Stimulated activated CD8-positive, alpha-beta memory T cell treated with anti-CD3 and anti-CD28 coated beads, Interleukin-15, amount 100 ng/mL, for 48 hours (primary cell): ENCODE measurements around the gene MAGI2.

Source experiments
- DNase-seq, 2 donors: peaks; one replicate each; pipeline ENCODE4 v3.0.0-alpha.2; 2020; ENCODE audit warnings: low read depth in 2 of 2

Gene MAGI2

DNA sequence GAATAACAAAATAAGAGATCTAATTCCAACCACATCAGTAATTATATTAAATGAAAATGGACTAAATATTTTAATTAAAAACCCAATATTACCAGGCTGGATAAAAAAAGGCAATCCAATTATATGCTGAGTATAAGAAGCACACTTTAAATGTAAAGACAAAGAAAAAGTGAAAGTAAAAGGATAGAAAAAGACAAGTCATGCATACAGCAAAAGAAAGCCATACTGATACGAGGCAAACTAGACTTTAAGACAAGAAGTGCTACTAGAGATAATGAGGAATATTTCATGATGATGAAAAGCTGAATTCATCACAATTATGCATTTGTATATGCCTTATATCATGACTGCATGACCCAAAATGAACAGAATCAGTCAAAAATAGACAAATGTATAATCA is 1026.3 kb downstream of the MAGI2 start:
- DNase-seq = no peak

DNA sequence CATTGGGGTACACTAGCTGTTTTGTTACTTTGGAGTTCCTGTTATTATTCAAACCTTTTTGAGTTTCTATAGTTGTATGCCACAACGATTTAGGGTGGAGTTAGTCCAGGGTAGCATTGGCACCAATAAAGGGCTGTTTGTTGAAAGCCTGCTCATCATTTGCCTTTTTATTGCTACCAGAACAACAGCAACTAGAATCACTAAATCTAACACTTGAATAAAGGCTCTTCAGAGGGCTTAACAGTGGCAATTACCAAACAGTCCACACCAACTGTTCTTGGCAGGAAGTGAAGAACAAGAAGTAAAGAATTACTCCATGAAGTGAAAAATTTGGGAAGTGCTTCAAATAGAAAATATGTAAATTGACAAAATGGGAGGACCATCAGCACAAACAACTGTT is 1033.5 kb downstream of the MAGI2 start:
- DNase-seq = no peak

DNA sequence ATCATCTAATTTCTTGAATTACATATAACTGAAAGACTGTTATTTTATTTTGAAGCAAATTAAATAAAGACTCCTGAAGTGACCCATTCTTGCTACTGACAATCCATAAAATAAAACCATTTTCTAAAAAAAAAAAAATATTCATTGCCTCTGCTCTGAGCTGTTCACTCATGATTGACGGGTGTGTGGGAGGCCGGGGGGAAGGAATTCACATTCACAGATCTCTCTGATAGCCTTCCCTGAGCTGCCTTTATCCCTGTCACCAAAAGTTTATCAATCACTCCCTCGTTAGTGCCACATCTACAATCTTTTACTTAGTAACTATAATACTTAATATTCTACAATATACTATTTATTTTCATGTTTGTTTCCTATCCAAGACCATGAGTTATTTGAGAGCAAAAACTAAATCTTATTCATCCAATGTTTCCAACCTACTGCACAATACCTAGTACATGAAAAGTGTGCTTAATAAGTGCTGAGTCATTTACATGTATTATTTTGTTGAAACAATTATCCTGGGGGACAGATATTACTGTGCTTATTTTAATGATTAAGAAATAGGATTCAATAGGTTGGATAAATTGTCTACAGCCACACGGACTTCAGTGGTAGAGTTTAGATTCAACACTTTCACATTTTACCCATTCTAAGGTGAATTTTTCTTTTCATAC is 1036.2 kb downstream of the MAGI2 start:
- DNase-seq = no peak

DNA sequence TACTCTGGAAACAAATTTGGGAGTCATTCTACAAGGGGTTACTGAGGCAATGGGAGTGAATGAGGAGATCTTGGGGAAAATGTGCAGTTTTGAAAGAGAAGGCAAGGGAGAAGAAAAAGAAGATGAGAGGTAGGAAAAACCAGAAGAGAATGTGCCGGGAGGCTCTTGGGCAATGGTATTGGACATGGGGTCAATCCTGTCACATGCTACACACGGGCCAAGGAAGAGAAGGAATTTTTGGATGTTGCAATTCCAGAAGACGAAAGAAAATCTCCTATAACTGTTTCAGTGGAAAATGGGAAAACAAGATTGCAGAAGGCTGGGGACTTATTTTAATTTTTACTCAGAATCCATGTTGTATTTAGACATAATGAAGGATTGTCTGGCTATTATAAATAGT is 1039.9 kb downstream of the MAGI2 start:
- no peak for DNase-seq

DNA sequence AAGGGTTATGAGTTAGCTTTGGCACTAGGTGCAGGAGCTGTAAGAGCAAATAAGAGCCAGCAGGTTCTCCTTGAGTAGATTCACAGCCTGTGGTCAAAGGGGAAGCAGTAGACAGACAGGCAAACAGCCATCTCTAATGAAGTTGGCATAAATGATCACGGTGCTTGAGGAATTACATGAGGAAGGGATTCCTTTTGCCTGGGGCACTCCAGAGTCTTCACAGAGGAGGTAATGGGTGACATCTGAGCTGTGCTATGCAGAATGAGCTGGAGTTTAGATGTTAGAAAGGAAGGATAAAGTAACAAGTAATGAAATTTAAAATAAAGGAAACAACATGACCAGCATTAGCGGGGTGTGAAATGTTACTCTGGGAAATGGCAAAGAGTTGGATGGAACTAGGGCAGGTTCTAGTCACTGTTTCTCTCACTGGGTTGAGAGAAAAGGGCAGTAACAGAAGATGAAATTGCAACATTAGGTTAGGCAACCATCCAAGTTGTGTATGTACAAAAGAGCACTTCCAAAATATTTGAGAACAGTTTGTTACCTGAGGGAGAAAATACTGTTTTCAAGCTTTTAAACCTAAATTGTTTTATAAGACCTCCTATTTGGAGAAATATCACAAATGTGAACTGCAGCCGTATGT is 1041.1 kb downstream of the MAGI2 start:
- DNase-seq = no peak

DNA sequence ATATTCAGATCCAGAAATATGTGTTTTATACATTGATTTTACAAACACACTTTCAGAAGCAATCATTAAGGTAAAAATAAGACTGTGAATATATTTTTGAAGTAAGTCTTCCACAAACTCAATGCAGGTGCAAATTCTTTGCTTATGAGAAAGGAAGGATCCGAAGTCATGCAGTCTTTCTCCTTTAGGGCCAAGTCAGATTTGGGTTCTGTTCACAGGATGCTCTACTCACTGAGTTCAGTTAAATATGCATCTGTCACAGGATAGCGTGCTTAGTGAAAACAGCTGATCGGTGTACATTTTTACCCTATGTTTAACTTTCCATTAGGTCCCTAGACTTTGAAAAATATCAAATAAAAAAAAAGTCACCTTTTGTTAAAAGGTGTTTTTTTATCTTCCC is 1046.4 kb downstream of the MAGI2 start:
- no peak for DNase-seq

DNA sequence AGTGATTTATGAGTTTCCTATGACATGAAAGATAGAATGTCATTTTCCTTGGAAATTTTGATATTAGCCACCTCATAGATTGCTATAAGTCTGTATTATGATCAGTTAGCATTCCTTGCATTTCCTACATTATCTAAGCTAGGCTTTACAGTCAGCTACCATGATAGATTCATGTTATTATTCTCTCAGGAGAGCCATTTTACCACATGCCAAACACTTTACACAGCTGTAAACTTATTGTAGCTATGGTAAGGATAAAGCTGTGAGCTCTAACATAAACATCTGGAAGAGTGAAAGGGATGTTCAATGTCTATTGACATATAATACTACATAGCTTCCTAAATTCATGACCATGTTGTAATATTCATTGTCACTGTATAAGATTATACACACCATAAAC is 1046.9 kb downstream of the MAGI2 start:
- no peak for DNase-seq

DNA sequence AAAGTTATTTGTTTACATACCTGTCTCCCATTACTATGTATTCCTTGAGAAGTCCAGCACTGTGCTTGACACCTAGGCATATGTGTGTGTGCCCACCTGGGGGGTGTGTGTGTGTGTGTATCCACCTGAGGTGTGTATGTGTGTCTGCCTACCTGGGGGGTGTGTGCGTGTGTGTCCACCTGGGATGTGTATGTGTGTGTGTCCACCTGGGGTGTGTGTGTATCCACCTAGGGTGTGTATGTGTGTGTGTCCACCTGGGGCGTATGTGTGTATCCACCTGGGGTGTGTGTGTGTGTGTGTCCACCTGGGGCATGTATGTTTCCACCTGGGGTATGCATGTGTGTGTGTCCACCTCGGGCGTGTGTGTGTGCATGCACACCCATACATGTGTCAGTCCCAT is 1051.4 kb downstream of the MAGI2 start:
- no peak for DNase-seq

DNA sequence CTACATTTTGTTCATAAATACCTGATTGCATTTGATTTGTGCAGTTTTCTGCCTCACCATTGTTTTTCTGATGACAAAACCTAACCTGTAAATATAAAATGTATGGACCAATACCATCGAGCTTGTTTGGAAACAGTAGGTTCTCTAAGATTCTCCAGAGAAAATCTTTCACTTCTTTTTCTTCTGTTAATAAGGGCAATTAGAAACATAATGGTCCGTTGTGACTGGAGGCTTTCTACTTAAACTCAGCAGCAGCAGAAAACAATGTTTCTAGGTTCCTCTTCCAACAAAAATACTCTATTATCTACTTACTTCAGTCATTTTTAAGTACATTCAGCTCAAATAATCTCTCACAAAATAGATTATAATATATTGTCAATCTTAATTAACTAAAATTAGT is 1053.4 kb downstream of the MAGI2 start:
- no peak for DNase-seq

DNA sequence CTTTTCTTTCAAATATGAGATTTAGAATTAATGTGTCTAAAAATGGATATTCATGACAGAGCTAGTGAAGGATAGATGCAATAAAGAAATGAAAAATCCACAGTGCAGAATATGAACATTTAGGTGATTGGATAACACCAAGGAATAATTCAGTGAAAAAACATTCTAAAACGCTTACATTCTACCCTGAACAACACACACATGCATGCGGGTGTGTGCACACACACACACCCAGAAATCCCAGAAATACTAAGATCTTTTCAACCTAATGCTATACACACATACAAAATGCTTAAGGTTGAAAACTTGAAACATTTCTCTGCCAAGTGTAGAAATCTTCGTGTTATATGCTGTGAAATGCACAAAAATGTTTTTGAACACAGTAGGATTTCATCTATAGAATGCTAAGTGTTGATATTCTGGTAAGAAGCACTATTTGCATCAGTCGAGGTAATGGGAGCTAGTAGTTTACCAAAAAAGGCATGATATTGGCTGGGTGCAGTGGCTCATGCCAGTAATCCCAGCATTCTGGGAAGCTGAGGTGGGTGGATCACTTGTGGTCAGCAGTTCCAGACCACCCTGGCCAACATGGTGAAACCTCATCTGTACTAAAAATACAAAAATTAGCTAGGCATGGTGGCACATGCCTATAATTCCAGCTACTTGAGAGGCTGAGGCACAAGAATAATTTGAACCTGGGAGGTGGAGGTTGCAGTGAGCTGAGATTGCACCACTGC is 1054.3 kb downstream of the MAGI2 start:
- DNase-seq = no peak

DNA sequence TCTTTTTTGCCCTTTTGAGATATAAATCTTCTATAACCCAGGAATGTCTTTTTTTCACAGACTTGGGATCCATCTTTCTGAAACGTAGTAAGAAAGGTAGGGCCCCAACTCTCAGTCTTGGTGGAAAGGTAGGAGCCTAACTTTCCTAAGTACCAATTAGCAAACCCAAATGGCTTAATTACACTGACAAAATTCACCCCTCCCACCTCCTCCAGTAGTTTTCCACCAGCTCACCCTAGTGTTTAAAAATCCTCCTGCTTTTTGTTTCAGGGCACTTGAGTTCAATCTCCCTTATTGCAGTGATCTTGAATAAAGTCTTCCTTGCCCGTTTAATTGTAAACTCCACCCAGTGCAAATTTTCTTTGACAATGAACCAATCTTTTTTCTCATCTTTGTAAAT is 1054.9 kb downstream of the MAGI2 start:
- no peak for DNase-seq

DNA sequence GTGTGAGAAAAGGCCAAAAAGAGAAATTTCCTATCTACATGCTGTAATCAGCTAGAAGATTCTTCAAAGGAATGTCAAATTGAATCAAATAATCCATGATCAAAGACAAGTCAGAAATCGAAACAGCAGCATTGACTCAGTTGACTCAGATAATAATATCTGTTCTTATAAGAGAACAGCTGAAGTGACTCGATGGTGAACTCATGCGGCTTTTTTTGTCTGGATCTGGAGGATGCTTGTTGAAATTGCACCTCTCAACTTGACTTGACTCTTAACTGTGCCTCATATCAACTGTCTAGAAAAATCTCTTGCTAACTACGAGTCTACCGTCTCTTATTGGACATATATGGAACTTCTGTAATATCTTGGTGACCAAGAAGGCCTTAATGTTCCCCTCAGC is 1055.4 kb downstream of the MAGI2 start:
- DNase-seq = no peak

DNA sequence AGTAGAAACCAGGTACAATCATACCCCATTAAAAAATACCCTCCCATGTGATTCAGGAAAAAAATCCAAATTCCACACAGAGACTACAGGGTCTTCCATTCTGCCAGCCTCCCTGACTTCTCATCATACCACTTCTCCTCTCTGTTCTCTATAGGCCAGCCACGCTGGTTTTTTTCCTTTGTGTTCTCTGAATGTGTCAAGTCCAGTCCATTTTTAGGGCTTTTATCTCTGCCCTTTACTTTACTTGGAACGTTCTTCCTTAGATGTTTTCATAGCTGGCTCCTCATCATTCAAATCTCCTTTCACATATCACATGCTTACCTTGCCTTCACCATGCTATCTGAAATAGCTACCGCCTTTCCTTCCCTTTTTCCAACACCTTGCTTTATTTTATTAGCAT is 1057.3 kb downstream of the MAGI2 start:
- no peak for DNase-seq

DNA sequence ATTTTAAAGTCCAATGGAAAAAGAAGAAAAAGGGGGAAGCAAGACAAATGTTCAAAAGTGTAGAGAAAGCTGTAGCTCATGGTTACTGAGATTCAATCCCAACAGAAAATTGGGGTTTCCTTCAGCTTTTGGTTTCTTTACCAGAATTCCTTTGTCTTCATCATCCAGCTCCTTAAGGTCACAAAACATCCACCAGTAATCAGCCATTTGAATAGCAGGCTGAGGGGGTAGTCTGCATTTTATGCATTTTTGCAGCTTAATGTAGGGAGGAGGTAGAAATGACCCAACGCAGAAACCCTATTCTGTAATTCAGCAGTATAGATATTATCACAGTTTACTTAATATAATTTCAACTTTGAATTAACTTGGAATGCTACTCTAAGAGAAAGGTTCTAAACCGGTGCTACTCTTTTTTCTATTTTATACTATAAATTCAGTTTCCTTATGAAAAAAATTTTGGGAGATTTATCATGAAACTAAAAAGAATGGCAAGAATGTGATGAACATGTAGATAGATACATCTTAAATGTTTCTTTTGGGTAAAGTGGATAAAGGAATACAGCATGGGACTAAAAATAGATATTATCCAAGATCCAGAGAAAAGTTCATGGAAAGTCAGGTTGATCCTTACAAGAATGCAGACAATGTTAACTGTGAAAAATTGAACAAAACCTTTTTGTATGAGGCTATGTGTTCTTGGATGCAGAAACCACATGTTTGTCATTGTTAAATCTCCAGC is 1058.0 kb downstream of the MAGI2 start:
- DNase-seq = no peak

DNA sequence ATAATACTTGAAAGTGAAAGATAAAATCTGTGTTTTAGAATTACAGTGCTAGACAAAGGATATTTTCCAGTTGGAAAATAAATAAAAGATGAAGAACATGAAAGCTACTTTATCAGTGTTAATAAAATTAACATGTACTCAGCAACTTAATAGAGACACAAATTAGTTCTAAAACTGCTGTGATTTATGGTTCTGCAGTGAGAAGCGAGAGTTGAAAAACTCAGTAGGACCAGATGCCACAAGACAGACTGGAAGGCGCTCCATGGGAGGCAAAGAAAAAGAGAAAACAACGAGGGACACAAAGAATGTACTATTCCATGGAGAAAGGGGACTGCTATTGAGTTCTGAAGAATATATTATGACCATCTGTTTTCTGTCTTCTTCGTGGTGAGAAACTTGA is 1064.4 kb downstream of the MAGI2 start:
- DNase-seq = no peak

DNA sequence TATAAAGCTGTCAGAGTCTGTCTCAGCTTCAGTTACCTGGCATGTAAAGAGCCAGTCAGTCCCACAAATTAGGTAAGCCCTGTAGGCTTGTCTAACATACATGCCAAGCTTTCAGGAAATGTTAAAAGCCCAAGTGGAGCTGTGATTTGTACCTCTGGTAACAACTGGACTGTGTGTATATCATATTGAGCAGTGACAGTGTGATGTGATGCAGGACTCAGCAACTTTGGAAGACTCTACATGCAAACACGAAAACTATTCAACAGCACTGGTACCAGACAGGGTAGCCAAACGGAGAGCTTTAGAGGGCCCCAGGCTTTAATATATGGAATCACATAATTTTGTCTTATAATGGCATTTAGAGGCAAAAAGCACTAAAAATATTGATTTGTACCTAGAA is 1066.9 kb downstream of the MAGI2 start:
- DNase-seq = no peak

DNA sequence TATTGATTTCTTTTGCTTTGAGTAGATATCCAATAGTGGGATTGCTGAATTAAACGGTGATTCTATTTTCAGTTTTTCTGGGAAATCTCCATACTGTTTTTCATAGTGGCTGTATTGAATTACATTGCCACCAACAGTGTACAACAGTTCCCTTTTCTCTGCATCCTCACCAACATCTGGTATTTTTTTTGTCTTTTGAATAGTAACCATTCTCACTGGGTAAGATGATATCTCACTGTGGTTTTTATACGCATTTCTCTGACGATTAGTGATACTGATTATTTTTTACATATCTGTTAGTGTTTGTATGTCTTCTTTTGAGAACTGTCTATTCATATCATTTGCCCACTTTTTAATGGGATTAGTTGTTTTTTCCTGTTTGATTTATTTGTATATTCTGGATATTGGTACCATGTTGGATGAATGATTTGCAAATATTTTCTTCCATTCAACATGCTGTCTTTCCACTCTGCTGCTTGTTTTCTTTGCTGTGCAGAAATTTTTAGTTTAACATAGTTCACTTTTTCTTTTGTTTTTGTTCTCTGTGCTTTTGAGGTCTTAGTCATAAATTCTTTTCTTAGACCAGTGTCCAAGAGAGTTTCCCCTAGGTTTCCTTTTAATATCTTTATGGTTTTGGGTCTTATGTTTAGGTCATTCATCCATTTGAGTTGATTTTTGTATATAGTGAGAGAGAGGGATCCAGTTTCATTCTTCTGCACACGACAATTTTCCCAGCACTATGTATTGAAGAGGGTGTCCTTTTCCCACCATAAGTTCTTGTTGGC is 1070.2 kb downstream of the MAGI2 start:
- no peak for DNase-seq

DNA sequence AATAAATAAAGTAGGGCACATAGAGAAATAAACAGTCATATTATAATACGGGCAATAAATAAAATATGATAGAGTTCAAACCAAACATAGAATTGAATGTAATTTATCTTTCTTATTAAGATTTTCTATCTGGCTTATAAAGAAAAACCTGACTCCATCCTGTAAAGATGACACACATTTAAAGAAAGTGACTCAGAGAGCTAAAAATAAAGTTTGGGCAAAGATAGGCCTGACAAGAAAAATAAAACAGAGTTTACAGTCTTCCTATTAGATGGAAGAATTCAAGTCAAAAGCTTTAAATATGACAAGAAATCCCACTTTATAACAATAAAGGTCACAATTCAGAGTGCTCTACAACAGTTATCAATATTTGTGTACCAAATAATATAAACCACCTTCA is 1074.3 kb downstream of the MAGI2 start:
- no peak for DNase-seq

DNA sequence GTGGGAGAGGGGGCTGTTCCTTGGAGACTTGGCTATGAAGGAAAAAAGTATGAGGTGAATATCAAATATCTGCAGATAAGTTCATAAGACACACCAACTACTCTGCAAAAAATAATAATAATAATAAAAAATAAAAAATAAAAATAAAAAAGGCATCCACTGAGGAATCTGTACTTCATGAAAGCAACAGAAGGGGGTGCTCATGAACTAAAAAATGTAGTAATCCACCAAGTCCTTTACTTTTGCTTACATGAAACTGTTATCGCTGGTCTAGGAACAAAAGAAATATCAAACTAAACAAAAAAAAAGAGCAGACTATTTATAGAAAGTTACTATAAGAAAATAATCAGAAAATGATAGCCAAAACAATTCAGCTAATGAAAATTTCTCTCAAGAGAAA is 1075.9 kb downstream of the MAGI2 start:
- DNase-seq = no peak

DNA sequence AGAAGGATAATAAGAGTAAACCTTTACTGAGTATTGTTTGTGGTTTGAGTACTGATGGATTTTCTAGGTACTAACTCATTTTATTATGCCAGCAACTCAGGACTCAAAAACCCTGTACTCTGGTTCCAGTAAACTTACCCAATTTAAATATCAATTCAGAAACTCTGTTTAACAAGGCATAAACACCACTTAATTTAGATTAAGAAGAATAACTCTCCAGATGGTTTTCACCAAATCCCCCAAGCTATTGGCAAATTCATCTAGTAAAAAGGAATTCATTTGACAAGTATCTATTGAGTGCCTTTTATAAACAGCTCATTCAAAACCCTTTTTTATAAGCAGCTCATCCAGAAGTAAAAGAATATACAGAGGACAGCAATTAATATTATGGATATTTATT is 1082.5 kb downstream of the MAGI2 start:
- DNase-seq = no peak

DNA sequence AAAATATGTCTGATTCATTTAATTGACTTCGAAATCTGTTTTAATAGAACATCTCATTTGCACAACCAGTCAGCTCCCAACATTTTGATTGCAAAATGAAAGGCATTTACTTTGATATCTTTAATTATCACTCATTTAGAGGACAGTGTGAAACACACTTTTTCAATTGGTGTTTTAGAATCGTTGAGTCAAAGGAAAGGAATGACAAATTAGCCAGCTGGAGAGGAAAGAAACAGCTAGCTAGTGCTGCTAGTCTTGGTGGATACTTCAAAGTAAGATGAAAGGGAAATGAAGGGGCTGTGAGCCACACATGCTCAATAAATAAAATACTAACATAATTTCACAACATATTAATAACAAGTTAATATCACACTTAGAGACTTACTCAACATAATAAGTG is 1084.7 kb downstream of the MAGI2 start:
- DNase-seq = no peak

DNA sequence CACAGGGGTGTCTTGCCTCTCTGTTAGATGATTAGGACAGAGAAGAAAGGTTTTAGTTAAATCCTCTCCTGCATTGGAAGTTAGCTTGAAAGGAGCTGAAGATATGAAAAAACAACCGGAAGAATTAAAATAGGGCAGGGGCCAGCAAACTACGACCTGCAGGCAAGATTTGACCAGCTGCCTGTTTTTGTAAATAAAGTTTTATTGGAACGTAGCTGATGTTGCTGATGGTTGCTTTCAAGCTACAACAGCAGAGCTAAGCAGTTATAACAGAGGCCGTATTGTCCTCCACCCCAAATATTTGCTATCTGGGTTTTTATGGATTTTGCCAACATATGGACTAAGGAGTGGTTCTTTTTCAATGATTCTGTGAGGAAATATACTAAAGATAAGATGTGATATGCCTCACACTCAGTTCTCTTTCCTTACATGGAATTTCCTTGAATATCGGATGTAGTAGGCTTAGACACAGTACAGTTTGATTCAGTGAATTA is 1086.1 kb downstream of the MAGI2 start:
- DNase-seq = no peak
